Transverse colon (tissue), 4 donors: ENCODE measurements around the gene RNF128. TPM values are rescaled to one million over a fixed set of nuclear protein-coding genes. Genes with fewer than 3 reads are reported as not detected.

Source experiments
- DNase-seq: peaks from one replicate; pipeline ENCODE4 v3.0.0-alpha.2; 2019
- H3K27ac ChIP-seq, 4 donors: fragments of 200-600 bp; sonication (generic); 2 replicates each; pipeline ENCODE4 v1.5.1; 2016 to 2018; ENCODE audit warnings: inconsistent platforms in 4 of 4
- H3K27me3 ChIP-seq: fragments of 200-600 bp; sonication (generic); 2 replicates; pipeline ENCODE4 v1.5.1; 2017; ENCODE audit warnings: inconsistent platforms
- H3K36me3 ChIP-seq, 4 donors: fragments of 200-600 bp; sonication (generic); 2 replicates each; pipeline ENCODE4 v1.5.1; 2017 to 2019; ENCODE audit warnings: inconsistent platforms in 4 of 4
- H3K4me1 ChIP-seq, 4 donors: fragments of 200-600 bp; sonication (generic); 2 replicates each; pipeline ENCODE4 v1.5.1; 2017 to 2020; ENCODE audit warnings: inconsistent platforms in 4 of 4
- H3K4me3 ChIP-seq, 4 donors: fragments of 200-600 bp; sonication (generic); 1 replicate in 1 of 4; 2 replicates in 3 of 4; pipeline versions ENCODE4 v1.5.1 to v1.6.1; 2017 to 2019; ENCODE audit warnings: inconsistent platforms in 4 of 4
- H3K9me3 ChIP-seq, 2 donors: fragments of 200-600 bp; sonication (generic); 2 replicates each; pipeline ENCODE4 v1.5.1; 2017 to 2019; ENCODE audit warnings: inconsistent platforms in 2 of 2
- EP300 ChIP-seq: sonication (generic); formaldehyde crosslinking; IDR thresholded peaks from one replicate; pipeline ENCODE4 v1.6.1; 2017; ENCODE audit warnings: antibody characterized with exemption, low read depth
- POLR2A ChIP-seq: fragments of 450-650 bp; IDR thresholded peaks from one replicate; pipeline ENCODE4 v1.6.1; 2016; ENCODE audit warnings: antibody characterized with exemption, mild to moderate bottlenecking, moderate library complexity
- POLR2AphosphoS5 ChIP-seq, 3 donors: sonication (generic); formaldehyde crosslinking; IDR thresholded peaks; one replicate each; pipeline ENCODE4 v1.6.1; 2016; ENCODE audit warnings: antibody characterized with exemption in 3 of 3
- WGBS, 2 donors: methylation state at CpG; one replicate each; pipeline ENCODE4 v1.1.5; 2018; ENCODE audit warnings: low coverage in 1 of 2; 5-methylcytosine and 5-hydroxymethylcytosine counted together
- in situ Hi-C, 4 donors: fragments of 200-750 bp; cut with MboI; loops; one replicate each; pipeline versions ENCODE4 v1.15.0 to v1.15.1; 2017; ENCODE audit warnings: low sequenced_read_pairs in 3 of 4, low pct_ligation_motif_present in 1 of 4, low pct_unique_long_range_greater_than_20kb in 1 of 4
- intact Hi-C: fragments of 100-400 bp; cut with DNase I; formaldehyde crosslinking; loops from one replicate; pipeline ENCODE4 v1.15.1; 2023; ENCODE audit warnings: low total_unique reads
- total RNA-seq, 4 donors: library from RNA; depleted of rRNA; stranded (reverse); fragments of >200 nt; gene quantifications; one replicate each; pipeline ENCODE4 v1.1.0, GENCODE V29; 2016
- TF ChIP-seq, protein P1 (sequence below), 5 experiments: fragments of 200-600 bp in 3 of 5; fragments of 450-650 bp in 2 of 5; sonication (generic) in 3 of 5; IDR thresholded peaks; 1 replicate in 2 of 5; 2 replicates in 3 of 5; pipeline ENCODE4 v1.5.1; 2016 to 2017; ENCODE audit warnings: antibody characterized with exemption in 5 of 5, inconsistent platforms in 3 of 5, mild to moderate bottlenecking in 2 of 5, moderate library complexity in 1 of 5

RNF128 gene
- total RNA-seq, 4 donors from 2014 or later, result 6.7 to 54.8 (median 30.4) TPM

DNA sequence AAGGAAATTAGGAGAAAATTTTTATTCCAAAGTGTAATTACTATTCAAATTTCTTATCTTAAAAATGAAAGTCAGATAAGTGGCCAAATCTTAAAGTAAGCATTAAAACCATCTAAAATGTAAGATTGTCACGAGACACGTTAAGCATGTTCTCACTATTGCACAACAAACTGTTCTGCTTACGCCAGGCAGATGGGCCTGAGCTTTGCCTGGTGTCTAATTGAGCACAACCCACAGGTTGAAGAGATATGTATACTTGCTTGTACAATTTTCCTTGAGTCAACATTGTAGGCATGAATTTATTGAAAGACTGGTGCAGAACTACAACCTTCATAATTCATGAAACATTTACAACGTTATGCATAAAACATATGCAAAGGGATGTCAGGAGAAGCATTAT is 3.9 kb downstream of the RNF128 start:
- intact Hi-C loops, result no loop called here
- TF ChIP-seq EP300 (no peak), POLR2AphosphoS5 (IDR thresholded peaks at IDR 0.05) (no peak), POLR2A (no peak)
- TF ChIP-seq, protein P1, sequence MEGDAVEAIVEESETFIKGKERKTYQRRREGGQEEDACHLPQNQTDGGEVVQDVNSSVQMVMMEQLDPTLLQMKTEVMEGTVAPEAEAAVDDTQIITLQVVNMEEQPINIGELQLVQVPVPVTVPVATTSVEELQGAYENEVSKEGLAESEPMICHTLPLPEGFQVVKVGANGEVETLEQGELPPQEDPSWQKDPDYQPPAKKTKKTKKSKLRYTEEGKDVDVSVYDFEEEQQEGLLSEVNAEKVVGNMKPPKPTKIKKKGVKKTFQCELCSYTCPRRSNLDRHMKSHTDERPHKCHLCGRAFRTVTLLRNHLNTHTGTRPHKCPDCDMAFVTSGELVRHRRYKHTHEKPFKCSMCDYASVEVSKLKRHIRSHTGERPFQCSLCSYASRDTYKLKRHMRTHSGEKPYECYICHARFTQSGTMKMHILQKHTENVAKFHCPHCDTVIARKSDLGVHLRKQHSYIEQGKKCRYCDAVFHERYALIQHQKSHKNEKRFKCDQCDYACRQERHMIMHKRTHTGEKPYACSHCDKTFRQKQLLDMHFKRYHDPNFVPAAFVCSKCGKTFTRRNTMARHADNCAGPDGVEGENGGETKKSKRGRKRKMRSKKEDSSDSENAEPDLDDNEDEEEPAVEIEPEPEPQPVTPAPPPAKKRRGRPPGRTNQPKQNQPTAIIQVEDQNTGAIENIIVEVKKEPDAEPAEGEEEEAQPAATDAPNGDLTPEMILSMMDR (IDR thresholded peaks at IDR 0.05), result no peak
- Histone ChIP-seq H3K27me3 (peaks cover 7% of the 10 kb centered on the region), H3K27ac (no peak overlapping the region), H3K36me3 (no peaks in the 10 kb centered on the region), H3K4me3 (no peak overlapping the region), H3K4me1 (no peaks in the 10 kb centered on the region), H3K9me3 (no peaks in the 10 kb centered on the region)
- DNase-seq, result no peak
- in situ Hi-C loops, result no loop called here
- WGBS, 2 donors, result 48% methylated on average over 4 of the region's 4 CpGs; no CpG with 5 or more reads in 1 of the 2 donors

DNA sequence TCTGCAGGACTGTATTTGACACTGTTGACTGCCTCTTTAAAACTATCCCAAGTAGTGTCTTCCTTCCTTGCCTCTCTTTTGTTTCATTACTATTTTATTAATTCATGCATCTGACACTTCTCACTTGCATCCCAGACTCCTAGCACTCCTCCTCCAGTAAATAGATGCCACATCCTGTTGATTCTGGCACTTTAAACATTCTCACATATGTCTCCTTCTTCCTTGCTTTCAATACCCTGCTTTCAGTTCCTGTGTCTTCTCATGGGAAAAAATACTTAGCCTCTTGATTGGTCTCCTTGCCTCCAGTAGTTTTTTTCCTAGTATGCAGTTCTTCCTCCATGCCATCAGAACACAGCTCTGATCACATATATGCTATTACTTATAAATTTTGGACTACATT is 5.1 kb downstream of the RNF128 start:
- Histone ChIP-seq H3K4me1 (no peaks in the 10 kb centered on the region), H3K4me3 (no peak overlapping the region), H3K36me3 (no peaks in the 10 kb centered on the region), H3K27ac (no peak overlapping the region), H3K27me3 (peaks cover 5% of the 10 kb centered on the region), H3K9me3 (no peaks in the 10 kb centered on the region)
- intact Hi-C loops, result no loop called here
- no peak for DNase-seq
- TF ChIP-seq POLR2AphosphoS5 (IDR thresholded peaks at IDR 0.05) (no peak), EP300 (no peak)
- in situ Hi-C loops, result no loop called here

DNA sequence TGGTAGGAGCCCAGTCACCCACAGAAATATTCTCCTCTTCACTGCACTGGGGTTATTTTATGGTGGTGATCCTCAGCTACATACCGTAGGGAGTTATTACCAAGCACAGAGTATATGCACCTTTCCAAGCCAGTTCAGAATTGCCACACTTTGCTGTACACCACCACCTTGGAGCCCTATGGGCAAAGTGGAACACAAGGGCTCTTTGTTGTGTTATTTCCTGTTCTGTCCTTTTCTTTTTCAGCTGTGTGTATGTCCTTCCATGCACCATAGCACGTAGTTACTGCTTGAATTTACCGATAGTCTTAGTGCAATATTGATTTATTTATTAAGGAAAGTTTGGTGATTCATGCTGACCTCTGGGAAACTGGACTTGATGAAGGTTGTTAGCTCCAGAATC is 8.3 kb downstream of the RNF128 start:
- H3K4me3 ChIP-seq, result no peak overlapping the region
- DNase-seq, result no peak
- TF ChIP-seq, protein P1 (IDR thresholded peaks at IDR 0.05), result no peak
- TF ChIP-seq EP300 (no peak), POLR2A (no peak), POLR2AphosphoS5 (IDR thresholded peaks at IDR 0.05) (no peak)
- no peaks in the 10 kb centered on the region for H3K4me1 ChIP-seq
- H3K27me3 ChIP-seq, result no peaks in the 10 kb centered on the region
- in situ Hi-C loops, result no loop called here
- intact Hi-C loops, result no loop called here
- H3K27ac ChIP-seq, result no peak overlapping the region
- 20 to 54% methylated on average over 1 to 3 of the region's 3 CpGs for WGBS, 2 donors
- H3K9me3 ChIP-seq, result no peaks in the 10 kb centered on the region
- no peaks in the 10 kb centered on the region for H3K36me3 ChIP-seq

DNA sequence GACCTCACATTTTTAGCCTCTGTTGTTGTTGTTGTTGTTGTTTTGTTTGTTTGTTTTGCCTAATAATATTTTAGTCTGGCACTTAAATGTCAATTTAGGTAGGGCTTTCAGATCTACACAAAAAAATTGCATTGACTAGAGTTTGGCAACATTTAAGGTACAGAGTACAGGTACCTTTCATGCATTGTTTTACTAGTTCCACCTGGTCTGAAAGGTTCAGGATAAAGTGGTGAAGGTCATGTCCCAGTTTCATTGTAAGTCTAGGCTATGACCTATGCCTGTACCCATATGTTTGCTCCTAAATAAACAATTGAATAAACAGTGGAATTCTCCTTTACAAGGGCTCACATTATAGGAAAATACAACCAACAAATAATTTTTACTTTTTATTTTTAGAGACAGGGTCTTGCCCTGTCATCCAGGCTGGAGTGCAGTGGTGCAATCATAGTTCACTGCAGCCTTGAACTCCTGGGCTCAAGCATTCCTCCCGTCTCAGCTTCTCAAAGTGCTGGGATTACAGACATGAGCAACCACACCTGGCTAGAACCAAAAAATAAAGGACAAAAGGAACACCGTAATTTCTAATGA is 13.8 kb downstream of the RNF128 start:
- Histone ChIP-seq H3K36me3 (no peaks in the 10 kb centered on the region), H3K4me1 (no peaks in the 10 kb centered on the region), H3K9me3 (no peaks in the 10 kb centered on the region), H3K27me3 (no peaks in the 10 kb centered on the region), H3K27ac (no peak overlapping the region), H3K4me3 (no peak overlapping the region)
- no peak for DNase-seq
- no peak for TF ChIP-seq EP300
- TF ChIP-seq POLR2A, result no peak
- TF ChIP-seq, protein P1 (IDR thresholded peaks at IDR 0.05), result no peak
- no peak for TF ChIP-seq POLR2AphosphoS5 (IDR thresholded peaks at IDR 0.05)
- intact Hi-C loops, result no loop called here
- 77 to 87% methylated on average over 2 of the region's 2 CpGs for WGBS, 2 donors
- in situ Hi-C loops, result no loop called here

DNA sequence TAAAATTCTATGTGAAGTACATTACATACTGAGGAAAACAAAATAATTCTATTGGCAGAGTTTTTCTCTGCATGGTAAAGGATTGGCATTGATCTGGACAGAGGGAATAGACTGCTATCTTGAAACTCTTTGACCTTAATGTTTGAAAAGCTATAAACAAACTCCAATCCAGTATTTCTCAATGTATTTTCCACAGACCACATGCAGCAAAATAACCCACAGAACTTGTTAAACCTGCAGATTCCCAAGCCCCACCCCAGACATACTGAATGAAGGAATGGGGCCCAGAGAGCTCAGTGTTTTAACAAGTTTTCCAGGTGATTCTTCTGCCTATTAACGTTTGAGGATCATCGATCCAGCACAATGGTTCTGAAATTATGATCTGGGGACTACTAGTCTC is 15.7 kb downstream of the RNF128 start:
- DNase-seq, result no peak
- in situ Hi-C loops (no loop called here), intact Hi-C loops (no loop called here)
- no peaks in the 10 kb centered on the region for H3K9me3 ChIP-seq
- no peak overlapping the region for H3K27ac ChIP-seq
- 40 to 61% methylated on average over 1 to 2 of the region's 2 CpGs for WGBS, 2 donors
- H3K36me3 ChIP-seq, result no peaks in the 10 kb centered on the region
- no peaks in the 10 kb centered on the region for H3K27me3 ChIP-seq
- H3K4me1 ChIP-seq, result no peaks in the 10 kb centered on the region
- TF ChIP-seq POLR2AphosphoS5 (IDR thresholded peaks at IDR 0.05) (no peak), EP300 (no peak), POLR2A (no peak)
- TF ChIP-seq, protein P1 (IDR thresholded peaks at IDR 0.05), result no peak
- no peak overlapping the region for H3K4me3 ChIP-seq
